ENCODE data around the gene RHBG.

Gene RHBG

GRCh38 chr1:156386134-156386901 is 17.3 kb downstream of the RHBG start:
- DNase-seq, result no peak
- TF ChIP-seq POLR2A (IDR thresholded peaks at IDR 0.05; ENCODE audit: low read length), result no peak
- no peak for TF ChIP-seq GATA1 (IDR thresholded peaks at IDR 0.05; ENCODE audit: low read depth, low read length)

DNA sequence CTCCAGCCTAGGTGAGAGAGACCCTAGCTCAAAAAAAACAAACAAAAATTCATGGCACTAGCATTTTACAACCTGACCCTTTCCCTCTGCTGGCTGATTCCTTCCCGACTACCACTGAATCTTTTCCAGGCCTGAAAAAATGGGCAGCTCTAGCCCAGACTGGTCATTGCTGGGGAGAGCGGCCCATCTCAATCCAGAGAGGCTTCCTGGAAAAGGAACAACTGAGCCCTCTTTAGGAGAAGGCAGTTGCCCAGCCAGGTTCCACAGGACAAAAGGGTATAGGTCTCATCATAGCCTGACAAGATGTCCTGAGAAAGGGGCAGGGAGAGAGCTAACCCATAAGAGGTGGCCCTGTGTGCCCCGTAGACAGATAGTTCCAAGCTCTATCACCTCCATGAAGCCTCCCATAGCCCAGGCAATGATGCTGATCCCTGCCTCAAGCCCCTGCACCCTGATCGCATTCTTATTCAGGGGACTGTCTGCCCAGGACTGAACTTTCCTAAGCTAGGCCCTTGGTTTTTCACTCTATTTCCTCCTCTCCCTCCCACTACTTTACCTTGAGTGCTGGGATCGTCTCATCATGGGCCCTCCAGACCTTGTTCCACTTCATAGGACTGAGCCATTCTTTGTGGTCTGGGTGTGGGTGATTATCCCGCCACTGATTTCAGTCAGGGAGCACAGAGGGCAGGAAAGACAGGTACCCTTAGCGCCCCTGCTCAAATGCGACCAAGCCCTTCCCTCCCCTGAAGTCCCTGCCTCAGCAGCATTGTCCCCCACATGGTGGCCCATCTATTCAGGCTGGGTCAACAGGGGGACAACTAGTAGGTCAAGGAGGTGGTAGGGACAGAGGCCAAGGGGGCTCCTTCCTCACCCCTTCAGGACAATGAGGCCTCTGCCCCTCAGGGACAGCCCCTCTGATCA is 18.2 kb downstream of the RHBG start:
- DNase-seq, result no peak

GRCh38 chr1:156387870-156388173 is 18.8 kb downstream of the RHBG start:
- TF ChIP-seq POLR2A (IDR thresholded peaks at IDR 0.05; ENCODE audit: low read length), result no peak
- no peak for TF ChIP-seq GATA1 (IDR thresholded peaks at IDR 0.05; ENCODE audit: low read depth, low read length)
- no peak for DNase-seq

More for the DNA sequence above, 18.2 kb downstream of the RHBG start:
- TF ChIP-seq POLR2A (IDR thresholded peaks at IDR 0.05; ENCODE audit: low read length) (no peak), GATA1 (IDR thresholded peaks at IDR 0.05; ENCODE audit: low read depth, low read length) (no peak)

DNA sequence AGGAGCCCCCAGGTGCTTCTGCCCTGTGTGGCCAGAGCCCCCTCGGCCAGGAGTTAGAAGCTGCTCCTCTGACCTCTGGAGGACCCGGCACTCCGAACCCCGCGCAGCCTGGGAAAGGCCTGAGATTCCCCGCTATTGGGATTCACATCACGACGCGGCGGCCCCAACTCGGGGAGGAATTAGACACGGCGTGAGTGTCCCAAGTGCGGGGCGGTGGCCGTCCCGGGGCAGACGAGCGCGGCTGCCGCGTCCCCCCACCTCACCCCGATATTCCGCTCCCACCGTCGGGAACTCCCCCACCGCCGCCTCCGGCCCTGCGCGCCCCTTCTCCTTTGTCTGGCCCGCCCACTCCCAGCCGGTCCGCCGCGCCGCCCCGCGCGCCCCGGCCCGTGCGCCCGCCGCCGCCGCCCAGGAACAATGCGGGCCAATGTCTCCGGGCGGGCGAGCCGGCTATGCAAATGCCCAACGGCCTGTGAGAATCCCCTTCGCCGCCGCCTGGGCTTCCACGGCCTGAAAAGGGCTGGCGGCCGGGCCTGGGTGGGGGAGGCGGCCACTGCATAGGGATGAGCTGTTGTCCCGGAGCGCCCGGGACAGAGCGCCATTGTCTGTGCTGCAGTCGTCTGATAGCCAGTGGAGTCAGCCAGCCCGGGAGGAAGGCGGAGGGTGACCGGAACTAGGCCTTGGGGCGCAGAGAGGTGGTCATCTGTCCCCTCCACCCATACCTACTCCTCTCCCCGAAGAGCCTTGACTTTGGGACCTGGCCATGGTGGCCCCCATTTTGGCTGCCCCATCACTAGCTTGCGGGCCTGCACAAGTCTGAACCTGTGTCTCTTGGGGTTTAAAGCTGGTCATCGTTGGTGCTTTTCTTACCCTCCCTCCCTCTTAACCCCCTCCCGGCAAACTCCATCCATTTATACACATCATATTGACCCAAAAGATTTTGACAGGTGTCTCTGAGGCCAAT is 19.4 kb downstream of the RHBG start:
- DNase-seq, result no peak
- TF ChIP-seq GATA1 (IDR thresholded peaks at IDR 0.05; ENCODE audit: low read depth, low read length), result no peak

DNA sequence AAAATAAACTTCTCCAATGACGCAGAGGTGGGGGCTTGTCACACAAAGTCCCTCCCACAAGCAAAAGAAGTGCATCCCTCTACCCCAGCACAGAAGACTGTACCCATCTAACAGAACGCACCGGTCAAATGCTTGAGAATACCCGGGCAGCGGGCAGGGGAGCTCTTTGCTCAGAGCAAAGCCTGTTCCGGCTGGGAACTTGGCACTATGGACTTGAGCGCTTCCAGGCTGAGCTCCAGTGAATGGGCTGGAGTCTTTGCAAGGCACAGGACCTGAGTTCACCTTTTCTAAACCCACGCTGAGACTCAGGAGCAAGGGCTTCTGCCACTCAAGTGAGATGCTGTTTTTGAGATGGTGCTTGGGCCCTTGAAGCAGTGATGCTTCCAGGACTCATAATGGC is 20.3 kb downstream of the RHBG start:
- no peak for DNase-seq
- no peak for TF ChIP-seq GATA1 (IDR thresholded peaks at IDR 0.05; ENCODE audit: low read depth, low read length)
- TF ChIP-seq POLR2A (IDR thresholded peaks at IDR 0.05; ENCODE audit: low read length), result no peak

- TF ChIP-seq GATA1 (IDR thresholded peaks at IDR 0.05; ENCODE audit: low read depth, low read length), result no peak
- TF ChIP-seq POLR2A (IDR thresholded peaks at IDR 0.05; ENCODE audit: low read length), result no peak
These were observed 21.7 kb downstream of the RHBG start for GRCh38 chr1:156390469-156391365.

DNA sequence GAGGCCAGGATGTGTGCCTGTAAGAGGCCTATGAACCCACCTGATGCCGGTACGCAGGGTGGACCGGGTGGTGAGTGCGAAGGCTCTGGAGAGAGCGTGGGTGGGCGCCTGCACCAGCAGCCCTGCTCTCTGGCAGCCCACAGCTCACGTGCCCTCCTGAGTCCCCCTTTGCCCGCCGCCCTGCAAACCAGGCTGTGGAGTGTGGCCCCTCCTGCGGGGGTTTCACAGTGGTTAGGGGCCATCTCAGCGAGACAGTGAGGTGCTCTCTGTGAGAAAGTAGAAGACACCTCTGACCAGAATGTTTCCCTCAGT is 22.3 kb downstream of the RHBG start:
- no peak for TF ChIP-seq POLR2A (IDR thresholded peaks at IDR 0.05; ENCODE audit: low read length)
- DNase-seq, result no peak

More at GRCh38 chr1:156390469-156391365, 21.7 kb downstream of the RHBG start:
- no peak for DNase-seq

DNA sequence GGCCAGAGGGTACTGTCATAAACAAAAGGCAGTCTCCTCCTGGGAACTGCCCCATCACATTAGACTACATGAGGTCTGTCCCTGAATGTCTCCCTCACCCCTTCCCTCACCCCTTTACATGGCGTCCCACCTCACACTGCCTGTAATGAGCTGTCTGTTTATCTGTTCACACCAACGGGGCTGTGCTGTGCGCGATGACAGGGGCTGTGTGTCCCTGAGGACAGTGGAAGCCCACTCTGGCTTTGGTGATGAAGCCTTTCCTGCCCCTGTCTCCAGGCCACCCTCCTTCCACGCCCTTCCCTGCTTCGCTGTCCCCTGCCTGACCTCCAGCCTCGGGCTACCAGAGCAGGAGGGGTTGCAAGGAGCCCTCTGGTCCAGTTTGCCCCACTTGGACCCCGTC is 22.7 kb downstream of the RHBG start:
- TF ChIP-seq GATA1 (IDR thresholded peaks at IDR 0.05; ENCODE audit: low read depth, low read length) (no peak), POLR2A (IDR thresholded peaks at IDR 0.05; ENCODE audit: low read length) (no peak)
- no peak for DNase-seq

DNA sequence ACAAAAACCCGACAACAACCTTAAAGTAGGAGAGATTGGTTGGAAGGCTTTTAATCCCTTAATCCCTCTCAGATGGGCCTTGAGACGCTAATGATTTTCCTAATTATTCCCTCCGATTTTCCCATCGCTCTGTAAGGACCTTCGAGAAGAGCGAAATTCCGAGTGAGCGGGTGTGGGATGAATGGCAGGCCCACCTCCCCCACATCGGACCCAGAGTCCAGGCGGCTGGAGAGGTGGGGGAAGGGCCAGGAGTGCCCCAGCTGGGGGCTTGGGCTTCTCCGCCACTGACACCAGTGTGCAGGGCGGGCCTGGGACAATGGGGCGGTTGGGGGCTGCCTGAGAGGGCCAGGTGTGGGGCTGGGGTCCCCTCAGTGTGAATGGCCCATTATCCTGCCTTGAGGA is 23.4 kb downstream of the RHBG start:
- no peak for DNase-seq
- no peak for TF ChIP-seq POLR2A (IDR thresholded peaks at IDR 0.05; ENCODE audit: low read length)
- TF ChIP-seq GATA1 (IDR thresholded peaks at IDR 0.05; ENCODE audit: low read depth, low read length), result no peak

DNA sequence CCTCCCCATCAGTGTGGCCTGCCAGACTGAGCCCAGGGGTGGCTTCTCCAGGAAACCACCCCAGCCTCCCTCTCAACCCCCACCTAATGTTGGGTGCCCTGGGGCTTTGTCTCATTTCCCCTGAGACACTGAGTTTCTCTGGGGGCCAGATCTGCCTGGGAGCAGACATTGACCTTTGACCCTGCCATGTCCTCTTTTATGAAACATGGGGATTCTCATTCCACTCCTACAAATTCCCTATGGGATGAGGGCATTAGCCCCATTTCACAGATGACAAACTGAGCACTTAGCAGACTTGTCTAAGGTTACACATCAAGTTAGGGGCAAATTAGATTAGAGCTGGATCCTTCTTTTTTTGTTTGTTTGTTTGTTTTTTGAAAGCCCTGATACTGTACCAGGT is 24.1 kb downstream of the RHBG start:
- TF ChIP-seq POLR2A (IDR thresholded peaks at IDR 0.05; ENCODE audit: low read length) (no peak), GATA1 (IDR thresholded peaks at IDR 0.05; ENCODE audit: low read depth, low read length) (no peak)
- DNase-seq, result no peak

GRCh38 chr1:156394082-156394481 is 25.1 kb downstream of the RHBG start:
- TF ChIP-seq POLR2A (IDR thresholded peaks at IDR 0.05; ENCODE audit: low read length) (no peak), GATA1 (IDR thresholded peaks at IDR 0.05; ENCODE audit: low read depth, low read length) (no peak)
- DNase-seq, result no peak

- DNase-seq, result no peak
- no peak for TF ChIP-seq POLR2A (IDR thresholded peaks at IDR 0.05; ENCODE audit: low read length)
- TF ChIP-seq GATA1 (IDR thresholded peaks at IDR 0.05; ENCODE audit: low read depth, low read length), result no peak
These were observed 25.9 kb downstream of the RHBG start for GRCh38 chr1:156394835-156395461.

All from erythroblast (primary cell).